Erythroblast (primary cell): Measurements from ENCODE around the gene LRP1B.

ENCODE experiments used
- GATA1 ChIP-seq: IDR thresholded peaks from 2 replicates; pipeline ENCODE4 v1.6.1; 2011; ENCODE audit warnings: low read depth, mild to moderate bottlenecking, control low read depth, low read length, moderate library complexity
- POLR2A ChIP-seq: IDR thresholded peaks from 2 replicates; pipeline ENCODE4 v1.6.1; 2011; ENCODE audit warnings: mild to moderate bottlenecking, low read length

GRCh38 chr2:140384946-140385345 lies 1745.9 kb downstream of the LRP1B start:
- TF ChIP-seq POLR2A = no peak
- no peak for TF ChIP-seq GATA1
